Bronchial epithelial cell (primary cell): ENCODE results near the gene ASNSD1. TPM values are rescaled to one million over a fixed set of nuclear protein-coding genes. Genes with fewer than 3 reads are reported as not detected.

Source experiments
- DNase-seq: peaks from one replicate; pipeline ENCODE4 v3.0.0-alpha.2; 2010; ENCODE audit warnings: low read depth
- FAIRE-seq: peaks from 2 replicates; lab custom pipeline; 2011; peaks lifted over from hg19 to GRCh38; lab: Jason Lieb, UNC
- H3K27me3 ChIP-seq: 2 replicates; pipeline ENCODE4 v1.5.1; 2011; ENCODE audit warnings: low read length; ENCODE audit not compliant: control insufficient read depth, insufficient read depth
- H3K36me3 ChIP-seq: 2 replicates; pipeline ENCODE4 v1.5.1; 2011; ENCODE audit warnings: low read length; ENCODE audit not compliant: control insufficient read depth, insufficient read depth
- H3K4me3 ChIP-seq: 2 replicates; pipeline ENCODE4 v1.5.1; 2011; ENCODE audit warnings: mild to moderate bottlenecking, low read depth, low read length, control low read depth
- total RNA-seq: library from RNA; depleted of rRNA; stranded (reverse); fragments of >200 nt; gene quantifications from 2 replicates; pipeline ENCODE4 v1.2.1, GENCODE V29; 2014
- TF ChIP-seq, protein P1 (sequence below): IDR thresholded peaks from 2 replicates; pipeline ENCODE4 v1.5.1; 2011; ENCODE audit warnings: mild to moderate bottlenecking, moderate library complexity, low read length, control low read depth, inconsistent platforms; ENCODE audit not compliant: insufficient read depth, severe bottlenecking

The ASNSD1 gene
- total RNA-seq, 1 donor from 2014 or later: 36.6 TPM

DNA sequence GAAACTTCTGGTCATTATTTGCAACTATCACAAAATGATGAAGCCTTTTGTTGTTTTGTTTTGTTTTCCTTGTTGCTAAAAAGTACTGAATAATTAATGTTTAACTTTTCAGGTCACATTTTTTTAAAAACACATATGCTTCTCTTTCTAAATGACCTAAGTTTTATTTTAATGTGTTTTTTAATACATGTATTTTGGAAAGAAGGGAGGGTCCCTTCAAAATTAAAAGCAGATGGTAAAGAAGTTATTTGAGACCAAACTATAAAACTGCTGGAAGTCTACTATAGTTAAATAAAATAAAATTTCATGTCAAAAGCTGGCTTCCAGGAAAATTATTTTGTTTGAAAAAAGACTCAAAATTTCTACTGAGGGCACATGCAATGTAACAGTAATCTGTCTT, 39.5 kb upstream of the ASNSD1 start:
- Histone ChIP-seq H3K27me3 (no peaks in the 10 kb centered on the region), H3K36me3 (no peaks in the 10 kb centered on the region), H3K4me3 (no peak overlapping the region)
- no peak for FAIRE-seq
- TF ChIP-seq, protein P1, sequence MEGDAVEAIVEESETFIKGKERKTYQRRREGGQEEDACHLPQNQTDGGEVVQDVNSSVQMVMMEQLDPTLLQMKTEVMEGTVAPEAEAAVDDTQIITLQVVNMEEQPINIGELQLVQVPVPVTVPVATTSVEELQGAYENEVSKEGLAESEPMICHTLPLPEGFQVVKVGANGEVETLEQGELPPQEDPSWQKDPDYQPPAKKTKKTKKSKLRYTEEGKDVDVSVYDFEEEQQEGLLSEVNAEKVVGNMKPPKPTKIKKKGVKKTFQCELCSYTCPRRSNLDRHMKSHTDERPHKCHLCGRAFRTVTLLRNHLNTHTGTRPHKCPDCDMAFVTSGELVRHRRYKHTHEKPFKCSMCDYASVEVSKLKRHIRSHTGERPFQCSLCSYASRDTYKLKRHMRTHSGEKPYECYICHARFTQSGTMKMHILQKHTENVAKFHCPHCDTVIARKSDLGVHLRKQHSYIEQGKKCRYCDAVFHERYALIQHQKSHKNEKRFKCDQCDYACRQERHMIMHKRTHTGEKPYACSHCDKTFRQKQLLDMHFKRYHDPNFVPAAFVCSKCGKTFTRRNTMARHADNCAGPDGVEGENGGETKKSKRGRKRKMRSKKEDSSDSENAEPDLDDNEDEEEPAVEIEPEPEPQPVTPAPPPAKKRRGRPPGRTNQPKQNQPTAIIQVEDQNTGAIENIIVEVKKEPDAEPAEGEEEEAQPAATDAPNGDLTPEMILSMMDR: no peak
- DNase-seq: no peak

DNA sequence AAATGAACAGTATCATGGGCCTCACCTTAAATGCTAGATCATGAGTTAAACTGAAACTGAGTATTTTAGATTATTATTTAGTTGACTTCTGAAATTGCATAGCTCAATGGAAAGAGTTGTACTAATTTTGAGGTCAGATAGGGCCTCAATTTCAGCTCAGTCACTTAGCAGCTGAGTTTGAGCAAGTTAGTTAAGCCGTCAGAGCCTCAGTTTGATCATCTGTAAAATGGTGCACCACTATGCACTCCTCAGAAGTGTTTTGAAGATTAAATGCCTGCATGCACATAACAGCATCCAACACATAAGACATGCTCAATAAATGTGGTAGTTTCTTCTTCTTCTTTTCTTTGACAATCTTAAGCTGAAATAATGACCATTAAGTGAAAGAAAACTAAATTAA, 38.2 kb upstream of the ASNSD1 start:
- Histone ChIP-seq H3K36me3 (no peaks in the 10 kb centered on the region), H3K4me3 (no peak overlapping the region), H3K27me3 (no peaks in the 10 kb centered on the region)
- FAIRE-seq: no peak
- TF ChIP-seq, protein P1: no peak
- DNase-seq: no peak

DNA sequence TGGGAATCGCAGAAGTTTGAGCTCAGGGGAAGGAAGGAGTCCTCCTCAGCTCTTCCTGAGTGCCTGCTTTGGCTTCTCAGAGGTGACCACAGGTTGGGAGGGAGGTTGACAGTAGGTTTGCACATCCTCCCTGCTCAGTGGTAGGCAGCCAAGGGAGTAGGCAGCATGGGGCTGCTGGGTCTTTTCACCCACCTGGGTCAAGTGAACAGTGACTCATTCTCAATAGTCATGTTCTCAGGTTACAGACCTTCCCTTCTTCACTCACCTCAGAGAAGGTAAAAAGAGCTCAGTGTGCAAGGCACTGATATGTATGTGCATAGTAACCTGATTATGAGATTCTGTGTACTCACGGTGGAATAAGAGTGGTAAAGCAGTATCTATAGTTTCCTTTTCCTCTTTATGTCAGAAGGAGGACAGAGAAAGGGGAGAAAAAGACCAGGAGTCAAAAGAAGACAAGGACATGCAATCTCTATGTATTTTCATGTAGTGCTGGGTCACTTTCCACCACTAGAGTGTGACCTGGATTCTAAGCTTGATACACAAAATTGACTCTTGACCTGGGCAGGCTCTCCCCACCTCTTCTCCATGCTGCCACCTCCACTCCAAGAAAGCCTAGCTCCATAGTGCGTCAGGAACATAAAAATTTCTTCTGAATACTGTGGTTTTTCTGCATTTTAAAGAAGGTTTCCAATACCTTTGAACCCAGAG, 36.5 kb upstream of the ASNSD1 start:
- no peak for FAIRE-seq
- TF ChIP-seq, protein P1: peak; percentile 6
- peak; percentile 70 for DNase-seq

DNA sequence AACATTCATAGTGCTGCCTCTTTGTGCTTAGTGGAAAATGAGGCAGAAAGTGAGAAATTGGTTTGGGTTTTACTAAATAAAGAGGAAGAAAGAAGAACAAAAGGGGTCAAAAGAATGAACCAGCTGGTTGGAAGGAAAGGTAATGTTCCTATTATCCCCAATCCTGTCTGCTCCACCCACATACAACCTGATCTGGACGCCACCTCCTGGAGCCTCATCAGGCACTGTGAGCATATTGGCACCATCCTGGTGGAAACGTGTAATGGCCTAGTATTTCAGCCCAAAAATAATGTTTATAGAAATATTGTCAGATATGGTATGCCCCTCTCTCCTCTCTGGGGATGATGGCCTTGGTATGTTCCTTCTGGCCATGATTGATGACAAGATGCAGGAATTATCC, 35.6 kb upstream of the ASNSD1 start:
- Histone ChIP-seq H3K4me3 (no peak overlapping the region), H3K36me3 (no peaks in the 10 kb centered on the region), H3K27me3 (no peaks in the 10 kb centered on the region)
- DNase-seq: no peak
- TF ChIP-seq, protein P1: no peak
- FAIRE-seq: no peak

More for the DNA sequence above, 36.5 kb upstream of the ASNSD1 start:
- Histone ChIP-seq H3K4me3 (no peak overlapping the region), H3K36me3 (no peaks in the 10 kb centered on the region), H3K27me3 (no peaks in the 10 kb centered on the region)

DNA sequence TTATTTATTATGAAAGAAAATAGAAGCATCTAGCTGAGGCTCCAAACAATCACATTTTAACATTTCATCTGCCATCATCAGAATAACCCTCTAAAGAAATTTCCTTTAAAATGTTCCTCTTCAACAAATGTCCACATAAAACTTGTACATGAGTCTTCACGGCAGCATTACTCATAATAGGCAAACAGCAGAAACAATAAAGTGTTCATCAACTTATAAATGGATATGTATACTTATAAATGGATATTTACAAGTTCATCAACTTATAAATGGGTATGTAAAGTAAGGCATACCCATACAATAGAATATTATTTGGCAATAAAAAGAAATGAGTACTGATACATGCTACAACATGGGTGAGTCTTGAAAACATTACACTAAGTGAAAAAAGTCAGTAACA, 33.5 kb upstream of the ASNSD1 start:
- no peaks in the 10 kb centered on the region for H3K27me3 ChIP-seq
- FAIRE-seq: no peak
- H3K36me3 ChIP-seq: no peaks in the 10 kb centered on the region
- TF ChIP-seq, protein P1: no peak
- H3K4me3 ChIP-seq: no peak overlapping the region
- DNase-seq: no peak
